GM21619 (cell line): Measurements from ENCODE around the gene KCNMA1.

ENCODE experiments used
- ATAC-seq: cut with Tn5 transposase; IDR thresholded peaks from one replicate; pipeline ENCODE4 v1.9.1; 2021; ENCODE audit not compliant: unreplicated experiment

Gene KCNMA1

DNA sequence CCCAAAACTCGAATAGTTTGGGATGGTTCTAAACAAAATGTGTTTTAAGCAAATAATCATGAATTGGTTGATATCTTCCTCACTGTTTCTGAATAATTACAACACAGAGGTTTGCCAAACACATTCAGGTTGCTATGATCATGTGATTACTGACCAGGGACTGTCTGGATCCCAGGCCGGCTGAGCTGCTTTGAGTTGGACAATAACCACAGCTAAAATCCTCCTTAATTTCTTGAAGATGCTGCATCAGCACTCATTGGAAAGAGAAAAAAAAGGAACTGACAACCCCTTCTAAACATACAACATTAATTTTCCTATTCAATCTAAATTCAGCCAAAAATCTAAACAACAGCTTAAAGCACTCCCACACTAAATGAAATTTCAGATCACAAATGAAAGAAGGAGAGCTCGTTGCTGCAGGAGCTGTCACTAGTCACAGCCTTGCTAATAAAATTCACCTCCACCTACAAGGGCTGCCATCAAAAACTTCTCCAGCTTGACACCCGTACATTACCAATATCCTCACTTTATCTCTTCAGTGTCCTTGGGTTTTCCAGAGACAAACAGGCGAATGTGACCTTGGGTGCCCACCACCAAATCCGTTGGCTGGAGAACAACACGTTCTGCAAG lies 560.2 kb downstream of the KCNMA1 start:
- no peak for ATAC-seq

DNA sequence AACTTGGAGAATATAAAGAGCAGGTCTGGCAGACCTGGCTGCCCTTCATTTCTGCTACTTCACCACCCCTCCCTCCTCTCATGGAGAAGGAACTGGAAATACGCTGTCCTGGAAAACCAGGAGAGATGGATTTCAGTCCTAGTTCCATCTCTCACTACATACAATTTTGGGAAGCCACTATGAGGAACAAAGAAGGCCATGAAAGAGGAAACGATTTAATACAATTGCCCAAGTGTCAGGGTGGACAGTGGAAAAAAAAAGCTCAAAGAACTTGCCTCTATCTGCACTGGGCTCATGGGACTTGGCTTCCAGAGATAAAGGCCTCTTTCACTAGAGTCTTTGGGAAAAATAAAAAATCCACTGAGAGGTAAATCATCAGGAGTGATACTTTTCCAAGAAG lies 561.7 kb downstream of the KCNMA1 start:
- ATAC-seq: no peak

DNA sequence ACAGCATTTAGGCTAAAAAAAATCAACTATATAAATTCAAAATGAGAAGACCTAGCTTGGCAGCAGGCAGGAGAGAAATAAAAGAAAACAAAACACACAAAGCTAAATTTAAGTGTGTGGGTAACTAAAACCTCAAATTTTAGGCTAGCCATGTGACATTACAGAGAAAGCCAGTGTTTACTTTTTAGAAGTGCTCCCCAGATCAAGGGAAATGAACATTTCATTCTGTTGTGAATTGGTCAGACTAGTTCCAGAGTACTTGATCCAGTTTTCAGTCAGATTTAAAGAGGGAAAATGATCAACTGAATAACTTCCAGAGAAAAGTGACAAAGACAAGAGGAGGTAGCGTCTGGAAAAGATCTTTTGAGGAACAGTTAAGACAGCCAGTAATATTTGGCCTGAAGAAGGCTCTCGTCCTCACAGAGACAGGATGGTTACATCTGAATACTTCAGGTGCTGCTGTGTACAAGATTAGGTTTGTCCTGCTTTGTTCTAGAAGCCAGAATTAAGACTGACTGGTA lies 563.4 kb downstream of the KCNMA1 start:
- ATAC-seq: no peak

DNA sequence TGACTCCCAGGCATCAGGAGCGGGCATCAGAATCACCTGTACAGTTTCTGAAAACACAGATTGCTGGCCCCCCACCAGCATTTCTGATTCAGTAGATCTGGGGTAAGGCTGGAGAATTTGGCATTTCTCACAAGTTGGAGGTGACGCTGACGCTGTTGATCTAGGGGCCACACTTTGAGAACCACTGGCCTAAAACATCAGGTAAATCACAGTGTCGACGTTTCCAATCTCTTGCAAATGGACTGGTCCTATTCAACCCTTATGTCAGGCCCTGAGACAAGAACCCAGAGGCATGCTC lies 564.0 kb downstream of the KCNMA1 start:
- ATAC-seq: no peak

DNA sequence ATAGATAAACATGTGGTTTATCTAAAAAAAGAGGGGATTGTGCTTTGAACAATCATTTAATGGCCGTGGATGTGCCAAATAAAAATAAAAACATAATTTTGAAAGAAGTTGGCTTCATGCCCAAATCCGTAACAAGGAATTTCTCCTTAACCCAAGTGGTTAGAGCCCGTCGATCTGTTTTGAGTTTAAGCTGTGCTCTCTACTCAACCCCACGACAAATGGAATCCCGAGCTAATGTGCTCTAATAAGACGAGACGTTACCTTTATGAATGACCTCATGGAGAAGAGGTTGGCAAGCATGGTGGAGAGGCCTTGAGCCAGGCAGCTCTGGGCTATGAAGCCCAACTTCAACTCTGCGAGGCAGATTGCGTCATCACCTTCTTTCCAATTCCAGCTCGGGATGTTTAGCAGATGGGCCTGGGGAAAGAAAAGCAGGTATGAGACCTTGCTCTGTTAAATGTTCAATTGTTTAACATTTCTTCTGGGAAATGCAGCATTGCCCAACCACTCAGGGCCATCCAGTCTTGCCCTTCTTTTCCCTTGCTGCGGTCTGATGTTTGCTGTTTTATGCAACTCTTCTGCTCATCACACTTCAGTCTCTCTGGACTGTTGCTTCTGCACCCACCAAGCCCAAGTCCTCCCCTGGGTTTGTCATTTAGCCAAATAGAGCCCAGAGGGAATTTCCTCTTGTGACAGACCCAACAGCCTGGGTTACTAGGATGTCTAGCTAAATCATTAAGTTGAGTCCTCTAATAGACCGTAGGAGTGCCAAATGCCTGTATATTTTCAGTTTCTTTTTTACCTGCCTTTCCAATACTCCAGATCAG lies 564.6 kb downstream of the KCNMA1 start:
- ATAC-seq: no peak

DNA sequence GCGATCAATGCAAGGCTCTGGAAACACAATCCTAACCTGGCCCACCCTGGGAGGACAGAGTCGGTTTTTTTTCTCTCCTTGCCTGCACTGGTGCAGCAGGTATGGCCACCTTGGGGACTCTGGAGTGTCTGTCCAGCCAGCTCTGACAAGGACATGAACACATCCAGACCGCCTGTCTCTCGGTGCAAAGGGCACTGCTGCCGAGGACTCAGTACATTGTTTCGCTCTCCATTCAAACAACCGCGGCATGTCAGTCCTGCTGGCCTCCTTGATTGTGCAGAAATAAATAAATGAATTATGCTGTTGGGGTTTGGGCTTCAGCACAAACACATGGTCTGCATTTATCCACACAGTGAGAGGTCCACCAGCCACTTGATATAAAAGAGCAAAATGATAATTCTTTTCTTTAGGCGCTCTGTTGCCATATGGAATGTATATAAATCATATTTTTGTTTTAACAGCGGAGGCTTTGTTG lies 565.2 kb downstream of the KCNMA1 start:
- ATAC-seq: no peak

DNA sequence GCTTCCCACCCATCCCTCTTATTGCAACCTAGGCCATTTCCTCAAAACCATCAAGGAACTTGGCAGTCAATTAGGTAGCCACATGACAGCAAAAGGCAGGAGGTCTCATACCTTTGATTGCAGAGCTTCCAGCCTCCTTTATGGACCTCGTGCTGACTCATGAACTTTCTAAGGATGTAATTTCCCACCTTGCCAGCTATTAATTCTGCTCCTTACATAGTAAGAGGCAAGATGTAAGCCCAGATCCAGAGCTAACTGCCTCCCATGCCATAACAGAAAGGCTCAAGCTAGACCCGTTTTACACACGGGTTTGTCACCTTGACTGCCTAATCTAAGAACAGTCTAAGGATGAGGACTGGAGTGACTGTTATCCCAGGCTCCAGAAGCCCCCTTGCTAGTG lies 565.7 kb downstream of the KCNMA1 start:
- no peak for ATAC-seq

DNA sequence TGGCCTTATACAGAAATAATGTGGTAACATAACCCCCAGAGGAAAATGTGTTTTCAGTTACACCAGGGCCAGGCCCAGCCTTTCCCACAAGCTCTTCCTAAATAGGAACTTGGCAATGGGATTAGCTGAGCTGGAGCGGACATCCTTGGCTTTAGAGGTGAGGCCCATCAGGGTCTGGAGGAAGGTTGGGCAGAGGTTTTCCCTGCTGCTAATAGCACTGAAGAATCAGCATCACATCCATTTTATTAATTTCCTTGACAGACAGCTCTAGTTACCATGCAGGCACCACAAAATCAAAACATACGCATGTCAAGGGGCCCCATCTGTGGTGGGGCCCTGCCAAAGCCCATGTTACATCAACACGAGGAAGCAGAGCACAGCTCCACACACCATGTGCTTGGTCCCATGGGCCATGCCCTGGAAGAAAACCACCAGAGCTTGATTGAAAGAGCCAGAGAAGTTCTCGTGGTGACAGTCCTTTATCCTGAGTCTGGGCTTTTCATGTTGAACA lies 566.6 kb downstream of the KCNMA1 start:
- no peak for ATAC-seq

DNA sequence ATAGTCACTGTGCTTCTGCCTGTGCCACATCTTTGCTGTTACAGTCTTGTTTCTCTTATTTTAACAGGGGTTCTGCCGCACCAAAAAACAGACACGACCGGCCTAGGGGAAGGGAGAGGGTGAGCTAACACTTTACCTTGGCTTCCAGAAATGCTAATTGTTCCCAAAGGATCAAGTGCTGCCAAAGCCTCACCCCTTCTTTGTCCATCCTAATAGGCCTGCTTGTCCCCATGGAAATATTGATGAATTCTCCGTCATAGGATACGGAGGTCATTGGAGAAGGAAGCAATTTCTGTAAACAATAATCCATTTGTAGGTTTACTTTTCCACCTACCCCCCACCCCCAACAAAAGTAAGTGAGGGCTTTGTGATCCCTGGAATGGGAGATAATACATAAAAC lies 567.3 kb downstream of the KCNMA1 start:
- no peak for ATAC-seq

DNA sequence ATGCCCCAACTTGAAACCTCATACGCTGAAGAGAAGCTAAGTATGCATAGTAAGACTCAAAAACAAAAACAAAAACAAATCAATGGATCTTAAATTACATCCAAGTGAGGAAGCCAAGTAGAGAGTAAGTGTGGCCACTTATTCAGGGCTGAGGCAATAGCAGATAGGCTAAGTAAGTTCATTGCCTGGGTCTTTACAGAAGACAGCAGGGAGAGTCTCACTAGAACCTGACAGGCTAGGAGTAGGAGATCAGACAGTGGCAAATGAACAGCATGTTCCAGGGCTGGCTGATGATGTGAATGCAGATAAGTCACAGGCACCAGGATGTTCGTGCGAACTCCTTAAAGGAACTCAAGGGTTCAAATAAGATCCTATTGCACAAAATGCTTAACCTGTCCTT lies 568.6 kb downstream of the KCNMA1 start:
- ATAC-seq: no peak

DNA sequence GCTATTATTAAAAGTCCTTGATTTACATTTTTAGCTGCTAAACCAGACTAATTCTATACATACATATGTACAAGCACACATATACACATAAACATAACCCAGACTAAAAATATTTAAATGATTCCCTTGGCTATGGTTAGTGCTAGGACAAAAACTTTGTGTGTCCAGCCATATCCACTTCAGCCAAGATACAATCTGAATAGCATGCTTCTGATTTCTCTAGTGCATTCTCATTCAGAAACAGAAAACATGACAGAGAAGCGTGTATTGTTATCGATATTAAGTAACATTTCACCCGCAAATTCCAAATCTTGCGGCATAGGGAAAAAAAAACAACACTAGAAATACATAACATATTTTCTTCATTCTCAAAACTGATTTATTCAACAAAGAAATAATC lies 569.3 kb downstream of the KCNMA1 start:
- ATAC-seq: no peak

DNA sequence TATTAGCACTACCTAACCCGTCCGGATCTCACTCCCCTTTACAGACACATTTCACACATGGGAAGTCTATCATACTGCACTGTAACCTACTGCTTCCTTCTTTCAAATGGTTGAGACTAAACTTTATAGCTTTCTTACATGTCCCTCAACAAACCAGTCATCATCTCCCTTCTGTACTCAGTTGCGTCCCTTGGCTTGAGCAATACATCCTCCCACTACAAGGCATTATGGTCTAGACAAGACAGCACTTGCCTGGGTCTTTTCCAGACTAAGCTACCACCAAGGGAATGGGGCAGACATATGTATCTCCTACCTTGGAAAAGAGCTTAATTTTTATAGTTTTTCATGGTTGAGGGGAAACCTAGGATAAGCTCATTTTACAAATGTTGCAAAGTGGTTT lies 575.2 kb downstream of the KCNMA1 start:
- no peak for ATAC-seq

DNA sequence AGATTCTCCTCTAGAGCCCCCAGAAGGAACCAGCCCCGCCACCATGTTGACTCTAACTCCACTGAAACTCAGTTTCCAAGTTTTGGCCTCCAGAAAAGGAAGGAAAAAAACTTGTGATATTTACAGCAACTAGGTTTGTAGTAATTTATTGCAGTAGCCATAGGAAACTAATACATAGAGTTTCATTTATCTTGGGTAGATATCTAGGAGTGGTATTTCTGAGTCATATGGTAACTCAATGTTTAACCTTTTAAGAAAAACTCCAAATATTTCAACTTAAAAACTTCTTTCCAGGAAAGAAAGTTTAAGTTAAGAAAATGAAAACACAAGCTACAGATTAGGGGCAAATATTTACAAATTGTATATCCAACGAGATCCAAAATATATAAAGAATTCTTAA lies 576.7 kb downstream of the KCNMA1 start:
- ATAC-seq: no peak

DNA sequence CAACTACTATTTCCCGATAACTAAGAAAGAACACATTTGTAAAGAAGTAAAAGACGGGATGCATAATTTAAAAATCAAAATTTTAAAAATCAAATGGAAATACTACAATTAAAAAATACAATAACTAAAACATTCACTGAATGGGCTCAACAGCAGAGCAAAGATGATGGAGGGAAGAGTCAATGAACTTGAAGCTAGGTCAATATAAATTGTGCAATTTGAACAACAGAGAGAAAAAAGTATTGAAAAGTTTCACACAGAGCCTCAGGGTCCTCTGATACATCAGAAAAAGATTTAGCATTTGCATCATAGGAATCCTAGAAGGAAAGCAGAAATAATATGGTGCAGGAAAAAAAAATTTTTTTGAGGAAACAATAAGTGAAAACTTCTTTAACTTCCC lies 581.0 kb downstream of the KCNMA1 start:
- no peak for ATAC-seq

DNA sequence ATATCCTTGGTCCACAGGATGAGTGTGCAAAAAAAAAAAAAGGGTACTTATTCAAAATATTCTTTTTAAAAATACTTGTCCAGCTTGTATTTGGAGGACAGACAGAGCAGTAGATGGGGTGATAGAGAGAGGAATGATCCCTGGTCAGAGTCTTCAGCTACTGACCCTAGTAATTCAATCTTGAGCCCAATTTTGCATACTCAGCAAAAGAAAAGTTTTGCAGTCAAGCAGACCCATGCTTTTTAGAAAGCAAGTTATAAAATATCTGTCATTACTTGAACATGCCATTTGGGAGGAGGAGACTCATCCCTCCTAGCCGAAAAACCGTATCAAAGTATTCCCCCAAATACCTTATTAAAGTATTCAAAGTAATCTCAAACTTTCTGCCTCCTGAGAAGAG lies 585.0 kb downstream of the KCNMA1 start:
- no peak for ATAC-seq

DNA sequence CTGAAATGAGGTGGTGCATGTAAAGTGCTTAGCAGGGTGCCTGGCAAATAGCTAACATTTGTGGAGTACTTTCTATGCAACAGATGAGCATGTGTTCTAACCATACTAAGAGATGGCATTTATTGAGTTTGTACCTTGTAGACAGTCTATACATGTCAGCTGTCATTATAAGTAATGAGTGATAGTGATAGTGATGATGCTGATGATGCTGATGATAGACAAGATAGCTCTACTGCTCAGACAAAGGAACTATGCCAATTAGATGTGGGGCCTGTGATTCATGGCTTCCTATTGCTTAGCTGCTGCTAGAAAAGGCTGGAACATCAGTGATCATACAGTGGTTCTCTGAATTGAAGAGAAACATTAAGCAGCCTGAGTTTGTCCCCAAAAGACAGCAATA lies 585.8 kb downstream of the KCNMA1 start:
- ATAC-seq: no peak

DNA sequence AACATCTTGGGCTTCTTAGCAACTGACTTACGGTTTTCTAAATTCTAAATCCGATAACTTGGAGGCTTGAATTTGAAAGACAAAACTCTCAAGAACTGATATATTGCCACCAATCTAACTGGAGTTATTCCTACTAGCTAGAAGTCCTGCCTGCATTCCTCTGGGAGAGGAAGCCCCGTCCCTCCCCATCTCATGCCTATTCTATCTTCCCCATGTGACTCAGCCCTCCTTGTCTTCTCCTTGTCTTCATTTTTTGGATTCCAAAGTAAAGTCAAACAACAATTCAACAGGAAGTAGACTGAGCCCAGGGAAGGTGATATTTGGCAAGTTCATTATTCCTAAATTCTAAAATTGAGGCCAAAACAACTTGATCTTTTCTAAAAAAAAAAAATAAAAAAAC lies 587.7 kb downstream of the KCNMA1 start:
- no peak for ATAC-seq

DNA sequence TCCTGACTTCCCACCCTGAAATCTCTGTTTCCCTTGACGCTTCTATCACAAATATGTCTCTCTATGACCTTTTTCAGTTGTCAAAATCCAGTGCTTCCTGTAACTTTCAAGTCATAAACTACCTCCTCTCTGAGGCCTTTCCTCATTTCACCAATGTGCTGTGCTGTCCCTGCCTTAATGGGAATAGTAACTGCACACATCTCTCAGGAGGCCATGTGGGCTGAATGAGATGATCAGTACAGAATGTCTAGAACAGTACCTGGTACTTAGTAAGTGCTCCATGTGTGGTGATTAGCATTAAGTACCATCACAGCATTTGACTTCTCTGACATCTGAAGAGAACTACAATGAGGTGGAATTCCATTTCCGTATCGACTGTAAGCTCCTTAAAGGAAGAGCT lies 588.5 kb downstream of the KCNMA1 start:
- ATAC-seq: no peak

DNA sequence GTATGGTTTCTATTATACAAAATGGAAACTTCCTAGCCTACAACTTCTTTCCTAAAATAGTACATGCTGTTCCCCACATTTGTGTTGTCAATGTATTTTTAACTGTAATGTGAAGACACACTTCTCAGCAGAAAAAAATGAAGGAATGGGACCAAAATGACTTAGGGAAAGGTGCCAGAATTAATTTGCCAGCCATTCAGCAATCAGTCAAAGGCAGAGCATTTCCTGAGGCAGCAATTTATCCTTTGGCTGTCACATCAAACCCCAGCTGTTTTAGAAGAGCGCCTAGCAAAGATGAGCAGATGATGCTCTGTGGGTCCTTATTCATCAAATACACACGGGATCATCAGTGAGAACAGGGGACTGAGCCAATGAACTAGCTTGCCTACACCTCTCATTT lies 592.5 kb downstream of the KCNMA1 start:
- ATAC-seq: no peak

DNA sequence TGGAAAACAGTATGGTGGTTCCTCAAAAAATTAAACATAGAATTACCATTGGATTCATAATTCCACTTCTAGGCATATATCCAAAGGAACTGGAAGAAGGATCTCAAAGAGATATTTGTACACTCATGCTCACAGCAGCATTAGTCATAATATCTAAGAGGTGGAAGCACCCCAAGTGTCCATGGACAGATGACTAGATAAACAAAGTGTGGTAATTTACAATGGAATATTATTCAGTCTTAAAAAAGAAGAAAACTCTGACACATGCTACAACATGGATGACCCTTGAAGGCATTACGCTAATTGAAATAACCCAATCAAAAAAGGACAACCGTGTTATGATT lies 594.2 kb downstream of the KCNMA1 start:
- no peak for ATAC-seq

DNA sequence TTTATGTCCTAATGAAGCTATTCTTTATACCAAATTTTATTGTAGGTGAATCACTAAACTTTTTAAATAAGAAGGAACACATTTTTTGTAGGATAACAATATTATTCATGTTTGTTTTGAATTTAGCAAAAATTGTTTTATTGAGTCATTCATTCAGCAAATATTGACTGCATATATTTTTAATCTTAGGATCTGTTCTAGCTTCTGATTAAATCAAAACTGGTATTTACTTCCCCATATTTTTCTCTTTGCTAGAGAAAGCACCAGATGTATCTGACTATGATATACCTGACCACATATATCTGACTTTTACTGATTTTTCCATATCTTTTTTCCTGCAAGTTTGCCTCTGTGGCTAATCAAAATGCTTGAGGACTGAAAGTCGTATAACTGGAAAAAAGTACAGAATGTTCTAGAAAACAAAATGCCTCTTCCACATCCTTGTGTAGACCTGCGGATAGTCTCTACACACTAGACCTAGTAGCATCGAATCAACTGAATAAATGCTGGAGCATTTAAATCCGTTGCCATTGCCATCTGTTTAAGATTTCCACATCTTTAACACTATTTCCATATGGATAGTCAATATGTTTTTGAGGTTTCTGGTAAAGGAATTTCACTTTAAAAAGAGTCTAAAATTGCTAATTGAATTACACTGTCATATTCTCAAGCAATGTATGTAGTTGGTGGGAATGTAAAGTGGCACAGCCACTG lies 594.7 kb downstream of the KCNMA1 start:
- ATAC-seq: no peak
